GM18873 (cell line): ENCODE data around the gene TOMM7.
"Not testable (repeated sequence)": the region's sequence is repeated elsewhere in the genome, so short reads cannot be mapped to it uniquely, and the experiment has no call there.

Source experiments
- ATAC-seq: cut with Tn5 transposase; IDR thresholded peaks from one replicate; pipeline ENCODE4 v1.9.1; 2021; ENCODE audit warnings: mild to moderate bottlenecking, moderate library complexity, moderate number of reproducible peaks; ENCODE audit not compliant: unreplicated experiment, low FRiP score

TOMM7 gene

DNA sequence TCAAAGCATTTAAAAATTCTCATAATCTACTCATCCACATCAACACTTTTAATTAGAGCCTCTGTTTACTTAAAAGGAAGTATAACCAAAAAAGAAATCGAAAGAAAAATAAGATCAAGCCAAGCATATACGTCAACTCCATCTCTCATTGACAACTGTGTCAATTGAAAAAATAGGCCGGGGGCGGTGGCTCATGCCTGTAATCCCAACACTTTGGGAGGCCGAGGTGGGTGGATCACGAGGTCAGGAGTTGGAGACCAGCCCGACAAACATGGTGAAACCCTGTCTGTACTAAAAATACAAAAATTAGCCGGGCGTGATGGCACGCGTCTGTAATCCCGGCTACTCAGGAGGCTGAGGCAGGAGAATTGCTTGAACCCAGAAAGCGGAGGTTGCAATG is 32.0 kb downstream of the TOMM7 start:
- ATAC-seq = not testable (repeated sequence)

DNA sequence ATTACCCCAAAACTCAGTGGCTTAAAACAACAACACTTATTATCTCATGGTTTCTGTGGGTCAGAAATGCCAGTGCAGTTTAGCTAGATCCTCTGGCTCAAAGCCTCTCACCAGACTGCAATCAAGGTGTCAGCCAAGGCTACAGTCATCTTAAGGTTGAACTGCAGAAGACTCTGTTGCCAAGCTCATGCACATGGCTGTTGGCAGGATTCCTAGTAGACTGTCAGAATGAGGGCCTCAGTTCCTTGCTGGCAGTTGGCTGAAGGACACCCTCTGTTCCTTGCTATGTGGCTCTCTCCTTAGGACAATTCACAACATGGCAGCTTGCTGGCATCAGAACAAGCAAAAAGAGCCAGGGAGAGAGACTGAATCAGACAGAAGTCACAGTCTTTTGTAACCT is 34.7 kb downstream of the TOMM7 start:
- ATAC-seq = no peak

DNA sequence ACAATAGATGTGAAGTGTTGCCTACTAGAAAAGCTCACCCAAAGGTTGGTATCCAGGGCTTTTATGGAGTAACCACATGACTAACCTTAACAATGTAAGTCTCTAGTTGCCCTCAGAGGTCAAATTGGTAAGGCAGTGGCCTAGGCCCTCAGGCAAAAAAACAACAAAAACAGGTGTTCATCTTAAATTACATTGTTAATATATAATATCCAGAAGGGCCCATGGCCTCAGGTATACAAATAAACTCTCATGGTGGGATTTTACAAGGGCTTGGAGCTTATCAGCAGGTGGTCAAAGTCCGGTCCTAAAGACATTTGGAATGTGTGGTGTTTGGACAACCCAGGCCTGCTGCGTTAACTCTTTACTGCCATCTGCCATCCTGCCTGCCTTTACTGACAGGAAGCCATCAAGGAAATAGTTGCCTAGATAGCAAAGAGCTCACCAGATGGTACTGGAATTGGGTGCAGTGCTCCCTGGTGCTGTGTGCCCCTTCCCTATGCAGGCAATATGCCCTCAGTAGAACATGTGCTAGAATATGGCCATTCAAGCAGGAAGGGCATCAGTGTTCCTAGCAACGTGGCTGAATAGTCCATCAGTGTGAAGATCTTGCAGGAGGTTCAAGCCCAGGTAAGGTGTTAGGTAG is 36.2 kb downstream of the TOMM7 start:
- no peak for ATAC-seq

DNA sequence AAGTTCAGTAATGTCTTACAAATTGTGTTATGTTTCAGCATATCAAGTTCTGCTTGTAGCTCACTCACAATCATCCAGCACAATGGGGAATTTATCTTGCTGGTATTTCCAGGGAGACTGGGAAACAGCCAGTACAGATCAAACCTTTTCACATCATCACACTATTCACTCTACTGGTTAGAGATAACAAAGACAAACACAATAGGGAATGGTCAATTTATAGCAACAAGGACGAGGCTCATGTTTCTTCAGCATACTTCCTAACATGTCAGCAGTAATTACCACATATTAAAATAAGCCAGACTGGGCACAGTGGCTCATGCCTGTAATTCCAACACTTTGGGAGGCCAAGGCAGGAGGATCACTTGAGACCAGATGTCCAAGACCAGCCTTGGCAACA is 38.3 kb downstream of the TOMM7 start:
- no peak for ATAC-seq

DNA sequence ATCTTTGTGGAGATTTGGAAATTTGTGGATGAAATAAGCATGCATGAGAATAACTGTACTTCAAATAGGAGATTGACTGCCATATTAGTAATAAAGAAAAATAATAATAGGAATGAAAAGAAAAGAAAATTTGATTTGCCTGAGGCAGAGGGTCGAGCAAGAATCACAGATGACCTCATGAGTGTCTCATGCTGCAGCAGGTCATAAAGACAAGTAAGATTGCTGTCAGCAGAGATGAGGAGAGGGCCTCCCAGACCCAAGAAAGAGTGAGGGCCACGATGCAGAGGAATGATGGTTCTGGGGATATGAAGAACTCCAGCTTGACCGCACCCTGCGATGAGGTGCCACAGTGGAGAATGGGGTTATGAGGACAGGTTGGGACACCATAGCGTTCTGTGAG is 39.2 kb downstream of the TOMM7 start:
- ATAC-seq = no peak

DNA sequence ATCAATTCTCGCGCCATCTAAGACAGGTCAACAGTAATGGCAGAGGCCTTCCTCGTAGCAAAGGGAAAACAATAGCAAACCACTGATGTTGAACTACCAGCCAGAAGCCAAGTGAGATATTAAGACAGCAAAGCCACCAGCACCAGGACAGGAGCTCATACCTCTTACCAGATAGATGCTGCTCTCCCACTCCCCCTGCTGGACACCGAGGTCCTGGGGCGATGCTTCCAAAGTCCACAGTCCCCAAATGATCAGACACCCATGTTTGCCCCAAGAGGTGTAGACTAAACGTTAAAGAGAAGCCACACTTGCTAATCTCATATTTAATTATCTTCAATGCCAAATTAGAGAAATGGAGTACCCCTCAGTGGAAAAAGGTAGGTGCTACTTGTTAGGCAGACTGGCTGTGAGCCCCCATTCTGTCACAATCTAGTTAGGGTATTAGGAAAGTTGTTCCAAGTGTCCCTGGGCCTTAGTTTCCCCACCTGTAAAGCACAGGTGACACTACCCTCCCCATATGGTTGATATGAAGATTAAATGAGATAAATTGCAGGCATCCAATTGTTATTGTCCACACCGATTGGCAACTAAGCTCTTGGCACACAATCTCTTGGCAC is 39.9 kb downstream of the TOMM7 start:
- no peak for ATAC-seq

DNA sequence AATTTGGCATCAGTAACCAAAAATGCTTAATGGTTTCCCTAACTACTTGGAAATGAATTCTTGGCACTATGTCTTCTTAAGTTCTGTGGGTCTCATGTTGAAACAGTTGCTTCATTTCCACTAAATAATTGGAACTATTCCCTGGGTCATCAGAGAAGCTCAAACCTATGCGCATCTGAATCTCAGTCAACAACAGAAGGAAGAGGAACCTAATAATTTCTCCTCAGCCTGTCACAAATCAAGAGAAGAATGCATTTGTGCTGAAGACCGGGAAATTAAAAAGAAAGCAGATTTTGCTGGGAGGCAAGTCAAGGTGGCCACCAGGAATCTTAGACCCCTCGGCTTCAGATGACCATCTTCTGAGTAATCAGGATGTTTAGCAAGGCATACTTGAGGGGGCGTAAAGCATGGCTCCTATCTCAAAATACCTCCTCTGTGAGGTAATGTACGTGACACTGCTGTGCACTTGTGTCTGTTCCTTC is 41.4 kb downstream of the TOMM7 start:
- no peak for ATAC-seq

DNA sequence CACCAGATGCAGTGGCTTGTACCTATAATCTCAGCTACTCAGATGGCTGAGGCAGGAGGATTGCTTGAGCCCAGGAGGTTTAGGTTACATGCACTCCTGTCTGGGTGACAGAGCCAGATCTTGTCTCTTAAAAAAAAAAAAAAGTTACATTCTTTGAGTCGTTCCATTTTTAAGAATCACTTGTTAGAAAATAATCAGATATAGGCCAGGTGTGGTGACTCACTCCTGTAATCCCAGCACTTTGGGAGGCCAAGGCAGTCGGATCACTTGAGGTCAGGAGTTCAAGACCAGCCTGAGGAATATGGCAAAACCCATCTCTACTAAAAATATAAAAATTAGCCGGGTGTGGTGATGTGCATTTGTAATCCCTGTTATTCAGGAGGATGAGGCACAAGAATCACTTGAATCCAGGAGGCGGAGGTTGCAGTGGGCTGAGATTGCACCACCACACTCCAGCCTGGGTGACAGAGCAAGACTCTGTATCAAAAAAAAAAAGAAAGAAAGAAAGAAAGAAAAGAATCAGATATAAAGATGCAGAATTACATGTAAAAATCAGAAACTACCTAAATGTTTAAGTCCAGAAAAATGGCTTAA is 42.8 kb downstream of the TOMM7 start:
- not testable (repeated sequence) for ATAC-seq

DNA sequence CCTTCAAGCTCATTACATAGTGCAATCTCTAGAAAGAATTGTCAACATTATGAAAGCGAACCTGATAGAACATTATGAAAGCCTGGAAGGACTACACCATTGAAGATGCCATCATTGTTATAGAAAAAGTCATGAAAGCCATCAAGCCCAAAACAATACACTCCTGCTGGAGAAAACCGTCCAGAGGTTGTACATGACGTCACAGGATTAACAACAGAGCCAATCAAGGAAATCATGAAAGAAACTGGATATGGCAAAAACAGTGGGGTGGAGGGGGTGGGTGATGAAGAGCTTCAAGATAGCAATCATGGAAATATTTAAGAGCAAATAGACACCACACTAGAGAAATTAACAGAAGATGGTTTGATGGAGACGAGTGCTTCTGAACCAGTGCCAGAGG is 45.7 kb downstream of the TOMM7 start:
- ATAC-seq = no peak

DNA sequence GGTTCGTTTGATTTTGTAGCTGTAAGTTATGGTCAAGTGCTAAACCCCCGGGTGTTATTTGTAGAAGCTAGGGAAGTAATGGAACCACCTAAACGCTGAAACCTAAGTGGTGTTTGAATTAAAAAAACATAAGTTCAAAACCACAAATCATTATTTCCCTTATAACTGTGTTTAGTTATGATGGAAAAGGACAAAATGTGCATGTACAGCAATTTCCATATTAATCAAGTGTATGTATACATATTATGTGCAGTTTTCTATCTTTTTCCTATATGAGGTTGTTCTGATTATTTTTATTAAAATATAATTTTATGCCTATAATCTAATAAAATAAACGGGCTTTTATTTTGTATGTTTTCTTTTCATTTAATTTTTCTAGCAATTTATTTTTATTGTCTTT is 49.8 kb downstream of the TOMM7 start:
- ATAC-seq = no peak

DNA sequence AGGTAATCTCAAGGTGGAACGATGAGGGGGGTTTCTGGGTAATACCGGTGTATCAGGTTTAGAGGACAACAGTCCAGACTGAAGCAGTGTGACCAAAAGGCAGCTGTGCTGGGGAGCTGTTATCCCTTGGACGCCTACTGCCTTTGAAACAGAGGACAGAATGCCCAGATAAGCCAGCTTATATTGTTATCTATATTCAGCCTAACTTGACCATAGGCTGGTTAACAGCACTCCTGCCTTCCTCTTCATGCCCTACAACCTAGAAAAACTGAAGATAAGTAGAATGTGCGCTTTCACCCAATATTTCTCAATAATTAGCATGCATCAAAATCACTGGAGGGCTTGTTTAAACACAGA is 50.8 kb downstream of the TOMM7 start:
- no peak for ATAC-seq

DNA sequence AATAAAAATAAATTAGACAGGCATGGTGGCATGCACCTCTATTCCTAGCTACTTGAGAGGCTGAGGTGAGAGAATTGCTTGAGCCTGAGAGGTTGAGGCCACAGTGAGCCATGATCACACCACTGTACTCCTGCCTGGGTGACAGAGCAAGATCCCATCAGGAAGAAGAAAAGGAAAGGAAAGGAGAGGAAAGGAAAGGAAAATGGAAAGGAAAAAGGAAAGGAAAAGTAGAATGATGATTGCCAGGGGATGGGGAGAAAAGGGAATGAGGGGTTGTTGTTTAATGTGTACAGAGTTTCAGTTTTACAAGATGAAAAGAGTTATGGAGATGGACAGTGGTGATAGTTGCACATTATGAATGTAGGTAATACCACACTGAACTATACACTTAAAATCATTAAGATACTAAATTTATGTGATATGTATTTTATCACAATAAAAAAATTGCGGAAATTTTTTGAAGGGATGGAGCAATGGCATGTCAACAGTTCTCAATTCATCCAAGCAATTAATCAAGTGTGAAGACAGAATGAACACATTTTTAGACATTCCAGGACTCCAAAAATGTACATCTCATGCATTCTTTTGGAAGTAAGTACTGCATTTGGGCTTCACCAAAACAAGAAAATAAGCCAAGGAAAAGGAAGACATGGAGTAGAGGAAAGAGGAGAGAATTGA is 51.3 kb downstream of the TOMM7 start:
- ATAC-seq = no peak

DNA sequence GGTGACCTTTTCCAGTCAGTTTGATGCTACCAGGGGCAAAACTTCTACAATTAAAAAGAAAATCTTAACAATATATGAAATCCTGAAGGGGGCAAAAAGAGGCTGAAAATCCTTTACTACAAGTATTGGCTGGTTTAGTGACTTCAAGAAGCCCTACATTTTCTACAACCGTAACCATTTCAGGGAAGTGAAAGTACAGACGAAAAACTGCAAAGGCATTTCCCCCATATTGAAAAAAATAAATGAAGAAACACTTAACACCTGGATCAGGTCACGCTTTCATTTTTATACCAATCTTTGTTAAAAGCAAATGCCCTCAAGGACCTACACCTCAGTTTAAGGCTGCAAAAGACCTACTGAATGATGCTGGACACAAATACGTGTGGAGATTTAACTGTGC is 57.0 kb downstream of the TOMM7 start:
- no peak for ATAC-seq
